GM12864 (cell line): ENCODE results near the gene PCNT.

Experiments
- DNase-seq: peaks from one replicate; pipeline ENCODE4 v3.0.0-alpha.2; 2011; ENCODE audit warnings: low read depth
- H3K4me3 ChIP-seq: 2 replicates; pipeline ENCODE4 v1.5.1; 2011; ENCODE audit warnings: mild to moderate bottlenecking, low read depth, low read length, control low read depth
- CTCF ChIP-seq: IDR thresholded peaks from 2 replicates; pipeline ENCODE4 v1.5.1; 2011; ENCODE audit warnings: low read depth, mild to moderate bottlenecking, moderate library complexity, low read length, control low read depth, inconsistent platforms; ENCODE audit errors: missing control alignments

PCNT gene

DNA sequence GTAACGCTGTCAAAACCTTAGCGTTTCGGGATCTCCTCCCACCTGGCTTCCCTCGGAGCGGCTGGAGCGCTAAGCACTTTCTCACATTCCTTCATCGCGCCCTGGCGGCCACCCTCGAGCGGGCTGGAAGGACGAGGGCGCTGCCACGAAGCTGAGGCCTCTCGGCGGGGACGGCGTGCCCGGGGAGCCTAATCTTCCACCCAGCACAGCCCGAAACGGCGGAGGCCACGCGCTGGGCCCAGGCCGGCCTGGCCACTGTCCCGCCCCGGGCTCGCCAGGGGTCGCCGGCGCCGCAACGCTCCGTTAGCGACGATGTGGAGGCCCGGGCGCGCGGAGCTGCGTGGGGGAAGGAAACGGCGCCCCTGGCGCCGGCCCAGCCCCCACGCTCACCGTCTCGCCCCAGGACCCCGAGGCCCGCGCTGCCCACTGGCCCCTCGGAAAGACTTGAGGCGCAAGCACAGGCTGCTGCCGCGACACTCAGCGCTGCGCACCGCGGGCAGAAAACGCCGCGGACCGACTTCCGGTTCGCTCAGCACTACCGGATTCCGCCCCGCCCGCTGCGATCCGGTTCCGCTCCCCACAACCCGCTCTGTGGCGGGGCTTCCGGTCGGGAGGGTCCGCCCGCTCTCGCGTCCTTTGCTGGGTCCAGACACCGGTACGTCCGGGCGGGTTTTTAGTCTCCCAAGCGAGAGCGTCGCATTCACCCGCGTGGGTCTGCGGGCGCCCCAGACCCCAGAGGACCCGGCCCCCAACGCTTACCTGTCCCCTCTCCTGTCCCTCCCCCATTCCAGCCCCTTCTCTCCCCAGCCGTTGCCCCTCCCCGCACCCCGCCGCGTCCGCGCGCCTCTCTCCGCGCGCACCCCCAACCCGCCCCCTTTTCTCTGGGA, 38.0 kb upstream of the PCNT start, which contains the start of gene YBEY:
Gene YBEY (plus strand): TSS at position 582 of the 887 bp plus-strand sequence. CDS start 572 bp downstream, outside the sequence.
- peak within 1 kb of the TSS; percentile 93 for H3K4me3 ChIP-seq
- TF ChIP-seq CTCF: peak; percentile 28

GRCh38 chr21:46286648-46287002, 37.3 kb upstream of the PCNT start:
- no peak for DNase-seq
- peak overlapping the region; percentile 93 for H3K4me3 ChIP-seq
- TF ChIP-seq CTCF: no peak

More for the DNA sequence above, 38.0 kb upstream of the PCNT start, which contains the start of gene YBEY:
- DNase-seq: peak; percentile 70

DNA sequence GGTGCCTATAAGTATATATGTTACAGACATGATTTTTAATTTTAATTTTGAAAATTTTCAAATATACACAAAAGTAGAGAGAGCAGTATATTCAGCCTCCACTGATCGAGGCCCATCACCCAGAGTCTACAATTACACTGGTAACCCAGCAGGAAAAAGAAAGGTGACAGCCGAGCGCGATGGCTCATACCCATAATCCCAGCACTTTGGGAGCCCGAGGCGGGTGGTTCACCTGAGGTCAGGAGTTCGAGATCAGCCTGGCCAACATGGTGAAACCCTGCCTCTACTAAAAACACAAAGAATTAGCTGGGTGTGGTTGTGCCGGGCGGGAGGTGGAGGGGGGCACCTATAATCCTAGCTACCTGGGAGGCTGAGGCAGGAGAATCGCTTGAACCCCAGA, 36.4 kb upstream of the PCNT start:
- no peak for DNase-seq
- no peak for TF ChIP-seq CTCF
- H3K4me3 ChIP-seq: peak overlapping the region; percentile 93; the same call in 1 of the 2 replicates

DNA sequence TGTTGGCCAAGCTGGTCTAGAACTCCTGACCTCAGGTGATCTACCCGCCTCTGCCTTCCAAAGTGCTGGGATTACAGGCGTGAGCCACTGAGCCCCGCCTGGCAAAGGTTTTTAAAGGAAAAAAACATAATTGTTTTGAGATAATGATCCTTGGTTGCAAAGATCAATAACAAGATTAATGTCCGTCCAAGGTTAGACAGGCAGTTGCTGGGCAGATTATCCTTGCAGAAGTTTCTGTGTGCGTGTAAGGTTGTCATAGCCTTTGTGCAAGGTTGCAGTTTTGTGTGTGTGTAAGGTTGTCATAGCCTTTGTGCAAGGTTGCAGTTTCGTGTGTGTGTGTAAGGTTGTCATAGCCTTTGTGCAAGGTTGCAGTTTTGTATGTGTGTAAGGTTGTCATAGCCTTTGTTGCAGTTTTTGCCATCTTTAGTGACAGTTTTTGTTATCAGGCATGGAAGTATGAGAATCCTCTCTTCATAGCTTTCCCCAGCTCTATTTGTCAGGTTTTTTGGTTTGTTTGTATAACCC, 34.2 kb upstream of the PCNT start:
- no peak for DNase-seq
- no peak for TF ChIP-seq CTCF
- H3K4me3 ChIP-seq: no peak overlapping the region

GRCh38 chr21:46291561-46291960, 32.4 kb upstream of the PCNT start:
- no peak for DNase-seq
- TF ChIP-seq CTCF: no peak
- H3K4me3 ChIP-seq: no peak overlapping the region

DNA sequence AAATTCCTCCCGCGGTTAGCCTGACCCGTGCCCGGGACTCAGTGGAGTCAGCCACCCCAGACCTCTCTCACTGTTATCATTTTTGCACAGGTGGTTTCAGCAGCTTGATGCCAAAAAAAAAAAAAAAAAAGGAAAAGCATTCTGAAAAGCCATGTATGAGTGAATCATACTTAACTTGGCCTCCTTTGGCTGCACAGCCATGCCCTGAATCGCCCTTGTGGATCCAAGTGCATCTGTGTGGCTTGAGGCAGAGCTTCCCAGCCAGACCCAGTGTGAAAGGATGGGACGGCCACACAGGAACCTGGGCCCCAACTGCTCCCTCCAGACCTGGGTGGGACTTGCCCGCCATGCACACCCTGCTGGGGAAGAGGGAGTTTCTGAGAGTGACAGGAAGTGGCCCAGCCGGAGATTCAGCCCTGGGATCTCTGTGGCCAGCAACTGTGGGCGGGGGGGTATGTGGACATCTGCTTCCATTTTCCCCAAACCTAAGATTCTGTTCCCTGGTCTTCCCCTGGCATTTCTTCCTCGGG, 29.2 kb upstream of the PCNT start:
- DNase-seq: no peak
- H3K4me3 ChIP-seq: no peak overlapping the region
- TF ChIP-seq CTCF: no peak
